Gastroesophageal sphincter (tissue), 3 donors: ENCODE data around the gene TADA2A.

Experiments
- CTCF ChIP-seq, 4 experiments: fragments of 200-600 bp in 2 of 4; fragments of 450-650 bp in 2 of 4; sonication (generic) in 1 of 4; IDR thresholded peaks; one replicate each; pipeline ENCODE4 v1.5.1; 2017 to 2019; ENCODE audit warnings: antibody characterized with exemption in 4 of 4, mild to moderate bottlenecking in 2 of 4, moderate library complexity in 2 of 4
- POLR2A ChIP-seq, 2 donors: fragments of 450-650 bp; IDR thresholded peaks; one replicate each; pipeline ENCODE4 v1.6.1; 2017; ENCODE audit warnings: antibody characterized with exemption in 2 of 2, mild to moderate bottlenecking in 2 of 2, moderate library complexity in 1 of 2

- TF ChIP-seq POLR2A (IDR thresholded peaks at IDR 0.05) (no peak), CTCF (IDR thresholded peaks at IDR 0.05) (no peak)
These were observed 84.2 kb downstream of the TADA2A start for GRCh38 chr17:37490638-37491614.
